ENCODE data around the gene MYLK4.

Gene MYLK4

DNA sequence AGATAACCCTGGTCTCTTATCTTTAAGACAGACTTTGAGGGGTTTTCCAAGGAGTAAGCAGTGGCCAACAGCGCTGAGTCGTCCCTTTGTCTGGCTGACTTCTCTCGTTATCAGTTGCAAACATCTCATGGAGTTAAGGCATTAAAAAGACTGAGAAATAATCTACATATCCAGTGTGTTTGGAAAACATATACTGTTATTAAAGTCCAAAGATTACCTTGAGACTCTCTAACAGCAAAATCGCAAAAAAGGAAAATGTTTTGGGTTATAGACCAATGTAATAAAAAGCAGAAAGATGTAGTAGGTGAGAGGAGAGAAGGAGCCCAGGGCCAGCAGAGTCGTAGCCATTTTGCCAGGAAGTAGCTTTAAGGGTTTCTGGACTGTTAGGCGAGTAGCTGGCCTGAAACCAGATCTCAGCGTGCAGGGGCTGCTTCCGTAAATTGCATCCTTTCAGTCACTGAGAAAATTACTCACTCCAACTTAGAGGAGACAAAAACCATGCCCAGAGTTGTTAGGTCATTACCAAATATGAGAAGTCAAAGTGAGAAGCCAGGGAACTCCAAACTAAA is 24.6 kb downstream of the MYLK4 start:
- no peaks in the 10 kb centered on the region for H3K36me3 ChIP-seq (ENCODE audit: control insufficient read depth in 2 of 2, insufficient read depth in 2 of 2, low read length in 2 of 2)
- no peaks in the 10 kb centered on the region for H3K27me3 ChIP-seq (ENCODE audit: control insufficient read depth in 2 of 2, insufficient read depth in 2 of 2, low read length in 2 of 2)
- H3K9ac ChIP-seq (ENCODE audit: low read depth in 1 of 2, low read length in 2 of 2), result no peak overlapping the region
- no peak overlapping the region for H3K4me3 ChIP-seq (ENCODE audit: low read length in 2 of 2)
- no peak overlapping the region for H3K27ac ChIP-seq (ENCODE audit: low read depth in 2 of 2, low read length in 2 of 2)
- H3K4me1 ChIP-seq (ENCODE audit: control insufficient read depth in 2 of 2, insufficient read depth in 2 of 2, low read length in 2 of 2), result no peaks in the 10 kb centered on the region
- no peaks in the 10 kb centered on the region for H3K9me3 ChIP-seq (ENCODE audit: control insufficient read depth in 2 of 2, low read length in 2 of 2)

DNA sequence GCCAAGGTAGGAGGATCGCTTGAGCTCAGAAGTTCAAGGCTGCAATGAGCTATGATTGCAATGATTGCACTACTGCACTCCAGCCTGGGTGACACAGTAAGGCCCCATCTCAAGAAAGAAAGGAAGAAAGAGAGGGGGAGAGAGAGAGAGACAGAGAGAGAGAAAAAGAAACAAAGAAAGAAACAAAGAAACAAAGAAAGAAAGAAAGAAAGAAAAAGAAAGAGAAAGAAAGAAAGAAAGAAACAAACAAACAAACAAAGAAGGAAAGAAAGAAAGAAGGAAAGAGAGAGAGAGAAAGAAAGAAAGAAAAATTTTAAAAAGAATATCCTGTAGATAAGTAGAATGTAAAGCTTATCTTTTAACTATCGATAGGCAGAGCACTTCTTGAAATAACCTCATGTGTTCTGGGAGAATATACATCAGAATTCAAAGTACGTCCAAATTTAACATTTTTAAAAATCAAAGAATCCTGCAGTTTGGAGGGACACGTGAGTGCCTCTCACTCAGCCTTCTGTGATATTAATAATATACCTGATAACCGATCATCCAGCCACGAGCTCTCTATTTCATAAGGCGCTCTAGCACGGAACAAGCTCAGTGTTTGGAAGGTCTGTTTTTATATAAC is 25.2 kb downstream of the MYLK4 start:
- Histone ChIP-seq H3K9me3 (ENCODE audit: control insufficient read depth in 2 of 2, low read length in 2 of 2) (no peaks in the 10 kb centered on the region), H3K27ac (ENCODE audit: low read depth in 2 of 2, low read length in 2 of 2) (no peak overlapping the region), H3K4me3 (ENCODE audit: low read length in 2 of 2) (no peak overlapping the region), H3K27me3 (ENCODE audit: control insufficient read depth in 2 of 2, insufficient read depth in 2 of 2, low read length in 2 of 2) (no peaks in the 10 kb centered on the region), H3K9ac (ENCODE audit: low read depth in 1 of 2, low read length in 2 of 2) (no peak overlapping the region), H3K4me1 (ENCODE audit: control insufficient read depth in 2 of 2, insufficient read depth in 2 of 2, low read length in 2 of 2) (no peaks in the 10 kb centered on the region), H3K36me3 (ENCODE audit: control insufficient read depth in 2 of 2, insufficient read depth in 2 of 2, low read length in 2 of 2) (no peaks in the 10 kb centered on the region)

DNA sequence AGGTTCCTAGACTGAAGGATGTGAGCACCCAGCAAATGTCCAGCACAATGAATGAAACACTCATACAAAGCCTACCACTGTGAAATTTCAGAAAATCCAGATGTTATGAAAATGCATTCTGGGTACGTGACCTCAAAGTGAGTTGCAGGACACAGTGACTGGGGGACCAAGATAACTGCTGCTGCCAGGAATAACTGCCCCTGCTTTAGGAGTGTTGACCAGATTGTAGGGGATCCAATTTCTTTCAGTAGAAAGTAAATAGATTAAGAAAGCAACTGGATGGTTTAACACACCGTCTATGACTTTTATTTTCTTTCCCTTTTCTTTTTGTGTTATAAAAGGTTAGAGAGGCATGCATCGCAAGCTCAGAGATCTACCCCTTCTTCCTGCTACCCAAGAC is 29.5 kb downstream of the MYLK4 start:
- no peaks in the 10 kb centered on the region for H3K9me3 ChIP-seq (ENCODE audit: control insufficient read depth in 2 of 2, low read length in 2 of 2)
- H3K27me3 ChIP-seq (ENCODE audit: control insufficient read depth in 2 of 2, insufficient read depth in 2 of 2, low read length in 2 of 2), result no peaks in the 10 kb centered on the region
- no peaks in the 10 kb centered on the region for H3K36me3 ChIP-seq (ENCODE audit: control insufficient read depth in 2 of 2, insufficient read depth in 2 of 2, low read length in 2 of 2)
- no peak overlapping the region for H3K9ac ChIP-seq (ENCODE audit: low read depth in 1 of 2, low read length in 2 of 2)
- H3K4me1 ChIP-seq (ENCODE audit: control insufficient read depth in 2 of 2, insufficient read depth in 2 of 2, low read length in 2 of 2), result peaks cover 3 to 4% of the 10 kb centered on the region in 2 donors
- no peak overlapping the region for H3K27ac ChIP-seq (ENCODE audit: low read depth in 2 of 2, low read length in 2 of 2)
- H3K4me3 ChIP-seq (ENCODE audit: low read length in 2 of 2), result no peak overlapping the region

DNA sequence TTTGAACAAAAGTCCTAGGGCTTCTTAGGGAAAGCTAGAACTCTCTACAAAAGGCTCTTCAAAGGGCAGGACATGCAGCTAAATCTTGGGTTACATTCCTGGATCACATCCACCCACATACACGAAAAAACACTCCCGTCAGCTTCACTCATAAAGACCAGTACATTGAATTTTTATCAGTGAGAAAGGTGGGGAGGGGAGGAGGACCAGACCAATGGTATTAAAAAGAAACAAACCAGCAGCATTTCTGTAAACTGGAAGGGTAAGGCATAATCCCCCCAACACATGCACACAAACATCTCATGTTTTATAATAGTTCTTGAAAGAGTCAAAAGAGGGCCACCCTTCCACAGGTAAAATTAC is 31.6 kb downstream of the MYLK4 start:
- Histone ChIP-seq H3K4me1 (ENCODE audit: control insufficient read depth in 2 of 2, insufficient read depth in 2 of 2, low read length in 2 of 2) (peaks cover 3 to 4% of the 10 kb centered on the region in 2 donors), H3K4me3 (ENCODE audit: low read length in 2 of 2) (no peak overlapping the region), H3K9me3 (ENCODE audit: control insufficient read depth in 2 of 2, low read length in 2 of 2) (no peaks in the 10 kb centered on the region), H3K27me3 (ENCODE audit: control insufficient read depth in 2 of 2, insufficient read depth in 2 of 2, low read length in 2 of 2) (no peaks in the 10 kb centered on the region), H3K27ac (ENCODE audit: low read depth in 2 of 2, low read length in 2 of 2) (no peak overlapping the region), H3K9ac (ENCODE audit: low read depth in 1 of 2, low read length in 2 of 2) (no peak overlapping the region), H3K36me3 (ENCODE audit: control insufficient read depth in 2 of 2, insufficient read depth in 2 of 2, low read length in 2 of 2) (no peaks in the 10 kb centered on the region)

DNA sequence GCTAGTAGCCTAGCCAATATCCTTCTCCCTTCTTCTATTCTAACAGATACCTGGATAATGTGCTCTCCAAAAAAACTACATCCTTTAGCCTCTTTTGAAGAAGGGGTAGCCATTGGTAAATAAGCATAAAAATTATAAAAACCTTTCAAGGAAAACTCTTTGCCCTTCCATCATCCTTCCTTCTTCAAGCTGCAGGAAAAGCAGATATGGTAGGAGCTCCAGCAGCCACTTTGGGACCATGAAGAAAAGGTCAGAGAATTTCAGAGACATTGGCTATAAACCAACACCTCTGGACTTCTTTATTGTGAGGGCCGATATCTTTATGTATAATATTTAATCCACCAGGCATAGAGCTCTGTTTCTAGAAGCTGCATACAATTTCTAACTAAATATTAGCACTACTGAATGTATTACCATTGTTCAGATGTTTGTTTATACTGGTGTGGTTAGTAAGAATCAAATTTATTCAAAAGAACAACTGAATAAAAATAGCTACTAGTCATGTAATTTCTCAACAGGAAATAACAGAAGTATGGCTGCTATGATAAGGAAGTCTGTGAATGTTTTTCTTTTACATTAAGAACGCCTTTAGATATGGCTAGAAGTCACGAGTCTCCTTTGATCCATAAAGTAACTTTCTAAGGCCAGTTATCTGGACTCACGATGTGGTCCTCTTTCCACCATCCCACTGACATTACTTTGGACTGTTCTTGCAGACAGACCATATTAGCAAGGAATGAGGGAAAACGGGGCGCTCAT is 32.2 kb downstream of the MYLK4 start:
- Histone ChIP-seq H3K9ac (ENCODE audit: low read depth in 1 of 2, low read length in 2 of 2) (no peak overlapping the region), H3K4me1 (ENCODE audit: control insufficient read depth in 2 of 2, insufficient read depth in 2 of 2, low read length in 2 of 2) (peaks cover 3 to 4% of the 10 kb centered on the region in 2 donors), H3K36me3 (ENCODE audit: control insufficient read depth in 2 of 2, insufficient read depth in 2 of 2, low read length in 2 of 2) (no peaks in the 10 kb centered on the region), H3K27ac (ENCODE audit: low read depth in 2 of 2, low read length in 2 of 2) (no peak overlapping the region), H3K4me3 (ENCODE audit: low read length in 2 of 2) (no peak overlapping the region), H3K27me3 (ENCODE audit: control insufficient read depth in 2 of 2, insufficient read depth in 2 of 2, low read length in 2 of 2) (no peaks in the 10 kb centered on the region), H3K9me3 (ENCODE audit: control insufficient read depth in 2 of 2, low read length in 2 of 2) (no peaks in the 10 kb centered on the region)

DNA sequence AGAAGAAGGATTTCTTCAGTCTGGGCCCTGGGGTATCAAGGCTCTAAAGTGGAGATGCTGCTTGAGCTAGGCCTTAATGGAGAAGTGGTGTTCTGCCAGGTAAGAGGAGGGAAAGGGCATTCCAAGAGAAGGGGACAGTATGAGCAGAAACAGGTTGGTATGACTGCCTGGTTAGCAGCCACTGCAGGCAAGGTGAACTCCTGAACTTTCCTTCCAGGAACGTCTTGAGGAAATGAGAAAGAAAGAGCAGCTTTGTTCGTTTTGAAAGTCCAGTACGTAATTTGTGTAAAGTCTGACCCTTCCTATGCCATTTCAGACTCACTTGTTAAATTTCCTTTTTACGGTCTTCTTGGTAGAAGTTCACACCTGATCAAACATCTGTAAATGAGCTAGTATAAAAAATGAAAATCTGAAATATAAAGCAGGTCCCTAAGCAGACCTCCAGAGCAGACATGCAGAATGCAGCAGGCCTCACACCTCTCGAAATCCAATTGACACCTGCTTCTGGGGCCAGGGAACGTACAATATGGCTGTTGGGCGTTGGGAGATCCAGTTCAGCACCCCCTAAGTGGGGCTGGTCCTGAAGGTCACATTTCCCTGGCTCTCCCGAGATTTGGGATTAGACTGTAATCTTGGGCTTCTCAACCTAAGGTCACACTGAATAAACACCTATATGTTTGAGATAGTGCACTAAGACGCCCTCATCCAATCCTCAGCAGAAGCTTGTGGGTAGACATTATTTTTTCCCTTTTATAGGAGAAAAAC is 33.6 kb downstream of the MYLK4 start:
- Histone ChIP-seq H3K4me3 (ENCODE audit: low read length in 2 of 2) (no peak overlapping the region), H3K27ac (ENCODE audit: low read depth in 2 of 2, low read length in 2 of 2) (peak overlapping the region in 1 of 2 donors; percentile 78), H3K36me3 (ENCODE audit: control insufficient read depth in 2 of 2, insufficient read depth in 2 of 2, low read length in 2 of 2) (no peaks in the 10 kb centered on the region), H3K9me3 (ENCODE audit: control insufficient read depth in 2 of 2, low read length in 2 of 2) (peaks cover 0 to 2% of the 10 kb centered on the region in 2 donors), H3K9ac (ENCODE audit: low read depth in 1 of 2, low read length in 2 of 2) (no peak overlapping the region), H3K4me1 (ENCODE audit: control insufficient read depth in 2 of 2, insufficient read depth in 2 of 2, low read length in 2 of 2) (peaks cover 3 to 4% of the 10 kb centered on the region in 2 donors), H3K27me3 (ENCODE audit: control insufficient read depth in 2 of 2, insufficient read depth in 2 of 2, low read length in 2 of 2) (no peaks in the 10 kb centered on the region)

DNA sequence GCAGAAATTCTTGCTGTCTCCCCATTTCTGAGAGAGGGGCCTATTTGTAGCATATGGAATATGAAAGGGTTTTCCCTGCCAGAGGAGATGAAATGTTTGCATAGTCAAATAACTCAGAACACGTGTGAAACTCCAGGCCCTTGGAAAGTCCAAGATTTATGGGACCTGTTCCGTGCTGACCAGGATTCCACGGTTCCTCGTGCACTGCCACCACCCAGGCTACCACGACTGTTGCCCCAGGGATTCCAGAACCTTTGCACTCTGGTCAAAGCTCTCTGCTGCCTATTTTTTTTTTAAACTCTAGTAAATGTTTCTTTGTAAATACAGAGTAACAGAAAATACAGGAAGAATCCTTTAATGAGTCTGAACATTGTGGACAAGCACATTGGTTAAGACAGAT is 35.0 kb downstream of the MYLK4 start:
- Histone ChIP-seq H3K9me3 (ENCODE audit: control insufficient read depth in 2 of 2, low read length in 2 of 2) (peaks cover 6 to 8% of the 10 kb centered on the region in 2 donors), H3K36me3 (ENCODE audit: control insufficient read depth in 2 of 2, insufficient read depth in 2 of 2, low read length in 2 of 2) (no peaks in the 10 kb centered on the region), H3K4me3 (ENCODE audit: low read length in 2 of 2) (no peak overlapping the region), H3K9ac (ENCODE audit: low read depth in 1 of 2, low read length in 2 of 2) (no peak overlapping the region), H3K27me3 (ENCODE audit: control insufficient read depth in 2 of 2, insufficient read depth in 2 of 2, low read length in 2 of 2) (no peaks in the 10 kb centered on the region), H3K27ac (ENCODE audit: low read depth in 2 of 2, low read length in 2 of 2) (no peak overlapping the region), H3K4me1 (ENCODE audit: control insufficient read depth in 2 of 2, insufficient read depth in 2 of 2, low read length in 2 of 2) (peaks cover 3 to 4% of the 10 kb centered on the region in 2 donors)

DNA sequence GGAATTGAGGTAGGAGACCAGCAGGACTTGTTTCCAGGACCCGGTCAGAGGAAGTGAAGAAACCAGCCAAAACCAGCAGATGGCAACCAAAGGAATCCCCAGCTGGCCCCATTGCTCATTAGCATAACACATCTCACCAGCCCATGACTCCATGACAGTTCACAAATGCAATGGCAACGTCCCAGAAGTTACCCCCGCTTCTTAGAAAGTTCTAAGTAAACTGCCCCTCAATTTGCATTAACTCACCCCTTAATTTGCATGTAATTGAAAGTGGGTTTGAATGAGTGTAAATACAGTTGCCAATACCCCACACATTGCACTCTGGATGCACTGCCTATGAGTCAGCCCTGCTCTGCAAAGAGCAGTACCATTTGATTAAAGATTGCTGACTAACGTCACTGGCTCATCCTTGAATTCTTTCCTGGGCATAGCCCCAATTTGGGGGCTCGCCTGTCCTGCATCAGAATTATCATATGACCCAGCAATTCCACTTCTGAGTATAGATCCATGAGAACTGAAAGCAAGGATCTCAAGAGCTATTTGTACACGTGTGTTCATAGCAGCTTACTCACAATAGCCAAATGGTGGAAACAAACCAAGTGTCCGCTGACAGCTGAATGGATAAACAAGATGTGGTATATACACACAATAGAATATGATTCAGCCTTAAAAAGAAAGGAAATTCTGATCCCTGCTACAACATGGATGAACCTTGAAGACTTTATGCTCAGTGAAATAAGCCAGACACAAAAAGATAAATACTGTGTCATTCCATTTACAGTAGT is 36.4 kb downstream of the MYLK4 start:
- Histone ChIP-seq H3K4me3 (ENCODE audit: low read length in 2 of 2) (no peak overlapping the region), H3K4me1 (ENCODE audit: control insufficient read depth in 2 of 2, insufficient read depth in 2 of 2, low read length in 2 of 2) (peaks cover 3 to 4% of the 10 kb centered on the region in 2 donors), H3K27me3 (ENCODE audit: control insufficient read depth in 2 of 2, insufficient read depth in 2 of 2, low read length in 2 of 2) (no peaks in the 10 kb centered on the region), H3K9ac (ENCODE audit: low read depth in 1 of 2, low read length in 2 of 2) (no peak overlapping the region), H3K27ac (ENCODE audit: low read depth in 2 of 2, low read length in 2 of 2) (no peak overlapping the region), H3K9me3 (ENCODE audit: control insufficient read depth in 2 of 2, low read length in 2 of 2) (peaks cover 7 to 9% of the 10 kb centered on the region in 2 donors), H3K36me3 (ENCODE audit: control insufficient read depth in 2 of 2, insufficient read depth in 2 of 2, low read length in 2 of 2) (no peaks in the 10 kb centered on the region)

DNA sequence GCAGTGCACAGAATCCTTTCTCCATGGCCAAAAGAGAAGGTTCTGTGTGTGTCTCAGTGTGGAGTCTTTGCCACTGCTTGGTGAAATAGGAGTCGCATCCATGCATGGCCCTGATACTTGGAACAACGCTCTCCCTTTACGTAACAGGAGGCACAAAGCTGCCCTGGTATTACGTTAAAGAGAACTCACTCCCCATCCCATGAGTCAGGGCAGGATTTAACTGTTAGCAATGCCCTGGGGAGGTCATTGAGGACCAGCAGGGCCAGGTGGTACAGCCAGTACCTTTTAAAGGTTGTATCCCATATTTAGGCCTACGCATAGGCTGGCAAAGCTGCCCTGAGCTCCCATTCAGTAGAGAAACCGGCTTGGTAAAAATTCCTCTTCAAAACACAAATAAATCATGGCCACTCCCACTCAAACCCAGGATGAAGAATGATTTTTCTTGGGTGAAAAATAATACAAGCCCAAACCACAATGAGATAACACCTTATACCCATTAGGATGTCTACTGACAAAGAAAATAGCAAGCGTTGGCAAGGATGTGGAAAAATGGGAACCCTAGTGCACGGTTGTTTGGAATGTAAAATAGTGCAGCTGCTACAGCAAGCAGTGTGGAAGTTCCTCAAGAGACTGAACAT is 37.1 kb downstream of the MYLK4 start:
- Histone ChIP-seq H3K9ac (ENCODE audit: low read depth in 1 of 2, low read length in 2 of 2) (no peak overlapping the region), H3K4me1 (ENCODE audit: control insufficient read depth in 2 of 2, insufficient read depth in 2 of 2, low read length in 2 of 2) (peaks cover 3 to 4% of the 10 kb centered on the region in 2 donors)

More for the DNA sequence above, 37.1 kb downstream of the MYLK4 start:
- H3K4me3 ChIP-seq (ENCODE audit: low read length in 2 of 2), result no peak overlapping the region
- H3K36me3 ChIP-seq (ENCODE audit: control insufficient read depth in 2 of 2, insufficient read depth in 2 of 2, low read length in 2 of 2), result no peaks in the 10 kb centered on the region
- no peaks in the 10 kb centered on the region for H3K27me3 ChIP-seq (ENCODE audit: control insufficient read depth in 2 of 2, insufficient read depth in 2 of 2, low read length in 2 of 2)
- no peak overlapping the region for H3K27ac ChIP-seq (ENCODE audit: low read depth in 2 of 2, low read length in 2 of 2)
- peaks cover 7 to 9% of the 10 kb centered on the region in 2 donors for H3K9me3 ChIP-seq (ENCODE audit: control insufficient read depth in 2 of 2, low read length in 2 of 2)

Data from mucosa of rectum (tissue), 2 donors.